NCI-H526 (cell line): ENCODE measurements around the gene GAL3ST1.
"Not testable (repeated sequence)": the region's sequence is repeated elsewhere in the genome, so short reads cannot be mapped to it uniquely, and the experiment has no call there.

Experiments used
- DNase-seq, 2 experiments: peaks; one replicate each; lab custom pipeline; 2025; lab: John Stamatoyannopoulos, UW

Gene GAL3ST1, protein sequence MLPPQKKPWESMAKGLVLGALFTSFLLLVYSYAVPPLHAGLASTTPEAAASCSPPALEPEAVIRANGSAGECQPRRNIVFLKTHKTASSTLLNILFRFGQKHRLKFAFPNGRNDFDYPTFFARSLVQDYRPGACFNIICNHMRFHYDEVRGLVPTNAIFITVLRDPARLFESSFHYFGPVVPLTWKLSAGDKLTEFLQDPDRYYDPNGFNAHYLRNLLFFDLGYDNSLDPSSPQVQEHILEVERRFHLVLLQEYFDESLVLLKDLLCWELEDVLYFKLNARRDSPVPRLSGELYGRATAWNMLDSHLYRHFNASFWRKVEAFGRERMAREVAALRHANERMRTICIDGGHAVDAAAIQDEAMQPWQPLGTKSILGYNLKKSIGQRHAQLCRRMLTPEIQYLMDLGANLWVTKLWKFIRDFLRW

DNA sequence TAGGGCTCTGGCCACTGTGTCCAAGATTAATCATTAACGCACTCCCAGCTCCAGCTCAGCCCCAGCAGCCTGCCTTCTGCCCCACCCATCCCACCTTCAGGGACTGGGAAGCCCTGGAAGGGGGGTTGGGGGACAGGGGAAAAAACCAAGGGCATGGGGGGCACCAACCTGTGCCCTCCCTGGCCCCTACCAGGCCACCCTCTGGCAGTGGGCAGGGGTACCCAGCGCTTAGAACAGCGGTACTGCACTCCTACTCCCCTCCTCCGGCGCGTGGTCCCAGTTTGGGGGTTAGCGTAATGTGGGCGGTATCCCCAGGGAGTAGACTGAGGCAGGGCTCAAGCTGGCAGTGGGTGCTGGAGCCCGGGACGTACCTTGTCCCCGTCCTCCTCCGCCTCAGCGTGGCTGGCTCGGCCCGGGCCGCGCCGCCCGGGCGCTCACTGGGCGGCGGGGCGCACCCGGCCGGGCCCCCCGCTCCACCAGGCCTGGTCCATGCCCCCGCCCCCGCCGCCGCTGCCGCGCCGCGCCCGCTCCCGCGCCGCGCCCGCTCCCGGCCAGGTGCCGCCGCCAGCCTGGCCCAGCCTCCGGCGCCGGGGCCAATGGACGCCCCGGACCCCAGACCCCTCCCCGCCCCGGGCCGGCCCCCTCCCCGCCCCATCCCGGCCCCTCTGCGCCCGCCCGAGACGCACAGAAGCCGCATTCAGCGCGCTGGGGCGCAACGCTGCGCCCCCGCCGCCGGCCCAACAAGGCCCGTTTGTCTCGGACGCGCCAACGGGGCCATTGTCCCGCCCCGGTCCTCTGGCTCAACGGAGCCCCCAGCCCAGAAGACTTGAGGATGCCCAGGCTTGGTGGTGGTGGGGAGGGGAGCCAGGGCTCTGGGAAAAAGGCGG is at the start of gene GAL3ST1:
Gene GAL3ST1, minus strand, starts transcription at position 571 of the 887 bp plus-strand sequence. CDS start 17,273 bp downstream, outside the sequence.
- peak; percentile 45 to 81 for DNase-seq

GRCh38 chr22:30619909-30620308 is 45.4 kb upstream of the GAL3ST1 start:
- DNase-seq = not testable (repeated sequence)

DNA sequence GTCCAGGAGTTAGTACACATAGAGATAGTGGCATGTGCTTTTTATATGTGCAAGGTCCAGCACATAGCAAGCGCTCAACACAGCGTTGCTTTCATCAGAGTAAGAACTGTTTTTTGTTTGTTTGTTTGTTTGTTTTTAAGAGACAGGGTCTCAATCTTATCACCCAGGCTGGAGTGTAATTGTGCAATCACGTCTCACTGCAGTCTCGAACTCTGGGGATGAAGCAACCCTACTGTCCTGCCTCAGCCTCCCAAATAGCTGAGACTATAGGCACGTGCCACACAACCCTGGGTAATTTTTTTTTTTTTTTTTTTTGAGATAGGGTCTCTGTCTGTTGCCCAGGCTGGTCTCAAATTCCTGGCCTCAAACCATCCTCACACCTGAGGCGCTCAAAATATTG is 43.4 kb upstream of the GAL3ST1 start:
- no peak for DNase-seq

GRCh38 chr22:30615543-30615954 is 41.1 kb upstream of the GAL3ST1 start:
- no peak for DNase-seq

DNA sequence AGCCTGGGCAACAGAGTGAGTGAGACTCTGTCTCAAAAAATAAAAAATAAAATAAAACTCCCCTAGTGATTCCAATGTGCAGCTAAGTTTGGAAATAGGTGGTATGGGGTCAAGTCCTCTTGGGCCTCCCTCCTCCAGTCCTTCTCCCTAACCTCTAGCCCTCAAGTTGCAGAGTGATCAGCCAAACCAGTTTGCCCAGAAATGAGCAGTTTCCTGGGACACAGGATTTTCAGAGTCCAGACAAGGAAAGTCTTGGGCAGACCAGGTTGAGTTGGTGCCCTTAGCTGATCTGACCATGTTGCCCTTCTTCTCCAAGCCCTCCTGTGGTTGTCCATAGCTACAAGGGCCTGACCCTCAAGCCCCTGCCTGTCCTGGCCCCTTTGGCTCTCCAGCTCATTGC is 40.4 kb upstream of the GAL3ST1 start:
- DNase-seq = no peak

DNA sequence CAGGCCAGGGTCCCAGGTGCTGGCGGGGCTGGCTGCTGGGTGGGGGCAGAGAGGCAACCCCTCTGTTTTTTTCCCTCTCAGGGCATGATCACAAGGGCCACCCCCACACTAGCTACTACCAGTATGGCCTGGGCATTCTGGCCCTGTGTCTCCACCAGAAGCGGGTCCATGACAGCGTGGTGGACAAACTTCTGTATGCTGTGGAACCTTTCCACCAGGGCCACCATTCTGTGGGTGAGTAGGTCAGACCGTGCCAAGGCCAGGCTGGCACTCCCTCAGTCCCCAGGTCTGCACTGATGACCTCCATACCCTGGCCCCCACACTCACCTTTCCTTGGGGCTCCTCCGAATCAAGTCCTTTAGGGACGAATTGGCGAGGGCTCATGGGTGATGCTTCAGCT is 39.8 kb upstream of the GAL3ST1 start:
- DNase-seq = no peak

GRCh38 chr22:30612789-30613188 is 38.3 kb upstream of the GAL3ST1 start:
- no peak for DNase-seq

DNA sequence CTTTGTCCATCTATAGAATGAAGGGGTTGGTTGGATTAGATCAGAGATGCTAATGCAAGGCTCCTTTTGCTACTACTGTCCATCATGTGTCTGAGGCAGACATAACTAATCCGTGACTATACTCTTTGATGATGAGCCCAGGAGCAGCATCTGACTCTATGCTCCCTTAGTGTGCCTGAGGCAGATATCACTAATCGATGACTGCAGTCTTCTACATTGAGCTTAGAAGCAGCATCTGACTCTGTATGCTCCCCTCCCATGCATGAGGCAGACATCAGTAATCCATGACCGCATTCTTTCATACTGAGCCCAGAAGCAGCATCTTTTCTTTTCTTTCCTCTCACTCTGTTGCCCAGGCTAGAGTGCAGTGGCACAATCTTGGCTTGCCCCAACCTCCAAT is 36.7 kb upstream of the GAL3ST1 start:
- no peak for DNase-seq

- no peak for DNase-seq
Observed at GRCh38 chr22:30610299-30610698, 35.8 kb upstream of the GAL3ST1 start.

DNA sequence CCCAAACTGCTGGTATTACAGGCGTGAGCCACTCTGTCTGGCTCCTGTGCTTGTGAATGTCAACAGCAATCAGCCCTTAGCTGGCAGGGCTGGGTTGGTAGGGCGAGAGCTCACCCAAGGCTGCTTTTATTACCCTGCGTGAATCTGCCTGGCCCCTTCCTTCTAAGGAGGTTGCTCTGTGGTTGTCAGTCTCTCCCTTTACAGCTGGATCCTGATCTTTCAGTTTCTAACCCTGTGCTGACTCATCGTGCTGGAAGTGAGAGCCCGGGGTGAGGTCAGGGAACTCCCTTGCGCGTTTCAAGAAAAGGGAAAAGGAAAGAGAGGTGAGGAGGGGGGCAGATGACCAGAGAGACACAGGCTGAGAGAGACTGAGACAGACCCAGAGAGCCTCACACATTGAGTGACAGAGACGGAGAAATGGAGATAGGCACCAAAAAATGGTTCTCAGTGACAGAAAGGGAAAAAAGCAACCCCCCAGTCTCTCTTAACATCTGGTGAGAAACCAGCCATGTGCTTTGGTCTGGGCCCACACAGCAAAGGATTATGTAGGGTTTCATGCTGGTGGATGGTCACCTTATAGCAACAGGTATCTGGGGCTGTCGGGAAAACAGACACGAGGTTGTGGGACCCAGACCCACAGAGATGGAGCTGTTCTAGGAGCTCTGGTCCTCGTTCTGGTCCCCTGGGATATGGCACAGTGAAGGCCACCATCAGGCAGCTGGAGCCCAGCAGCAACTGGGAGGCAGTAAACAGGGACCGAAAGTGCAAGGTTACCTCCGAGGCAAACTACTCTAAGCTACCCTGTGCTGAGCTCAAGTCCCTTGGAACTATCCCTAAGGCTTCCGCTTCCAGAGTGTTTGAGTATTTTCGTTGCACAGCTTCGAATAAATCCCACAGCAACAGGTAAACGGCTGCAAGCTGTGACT is 35.1 kb upstream of the GAL3ST1 start:
- DNase-seq = no peak

DNA sequence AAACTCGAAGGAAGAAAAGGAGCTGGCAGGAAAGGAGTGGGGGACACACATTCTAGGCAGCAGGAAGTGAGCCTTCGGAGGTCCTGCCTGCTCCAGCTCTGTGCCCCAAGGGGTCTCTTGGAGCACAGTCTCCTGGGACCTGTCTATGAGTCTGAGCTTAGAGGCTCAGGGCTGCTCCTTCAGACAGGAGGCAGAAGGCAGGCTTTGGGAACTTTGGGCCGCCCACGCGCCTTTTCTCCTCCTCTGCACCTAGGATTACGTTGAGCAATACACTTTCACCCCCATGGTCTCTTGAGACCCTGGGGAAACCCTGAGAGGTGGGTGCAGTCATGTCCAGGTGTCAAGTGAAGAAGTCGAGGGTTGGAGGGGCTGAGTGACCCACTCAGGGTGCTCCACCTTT is 33.5 kb upstream of the GAL3ST1 start:
- no peak for DNase-seq

DNA sequence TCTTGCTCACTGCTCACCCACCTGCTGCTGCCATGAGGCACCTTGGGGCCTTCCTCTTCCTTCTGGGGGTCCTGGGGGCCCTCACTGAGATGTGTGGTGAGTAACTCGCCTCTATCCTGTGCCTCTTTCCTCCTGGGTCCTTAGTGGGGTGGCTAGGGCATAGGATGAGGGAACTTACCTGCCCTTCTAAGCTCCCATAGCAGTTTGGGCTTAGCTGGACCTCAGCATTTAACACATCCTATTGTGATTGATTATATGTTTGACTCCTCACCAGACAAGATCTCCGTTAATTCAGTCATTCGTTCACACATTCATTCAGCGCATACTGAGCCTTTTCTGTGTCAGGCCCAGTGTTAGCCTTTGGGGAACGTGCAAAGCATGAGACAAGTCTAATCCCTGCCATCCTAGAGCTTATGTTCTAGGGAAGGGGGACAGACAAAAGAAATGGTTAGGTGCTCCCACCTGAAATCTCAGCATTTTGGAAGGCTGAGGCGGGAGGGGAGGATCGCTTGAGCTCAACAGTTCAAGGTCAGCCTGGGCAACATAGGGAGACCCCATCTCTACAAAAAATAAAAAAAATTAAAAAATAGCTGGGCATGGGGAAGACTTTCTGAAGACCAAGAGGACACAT is 33.0 kb upstream of the GAL3ST1 start:
- no peak for DNase-seq

DNA sequence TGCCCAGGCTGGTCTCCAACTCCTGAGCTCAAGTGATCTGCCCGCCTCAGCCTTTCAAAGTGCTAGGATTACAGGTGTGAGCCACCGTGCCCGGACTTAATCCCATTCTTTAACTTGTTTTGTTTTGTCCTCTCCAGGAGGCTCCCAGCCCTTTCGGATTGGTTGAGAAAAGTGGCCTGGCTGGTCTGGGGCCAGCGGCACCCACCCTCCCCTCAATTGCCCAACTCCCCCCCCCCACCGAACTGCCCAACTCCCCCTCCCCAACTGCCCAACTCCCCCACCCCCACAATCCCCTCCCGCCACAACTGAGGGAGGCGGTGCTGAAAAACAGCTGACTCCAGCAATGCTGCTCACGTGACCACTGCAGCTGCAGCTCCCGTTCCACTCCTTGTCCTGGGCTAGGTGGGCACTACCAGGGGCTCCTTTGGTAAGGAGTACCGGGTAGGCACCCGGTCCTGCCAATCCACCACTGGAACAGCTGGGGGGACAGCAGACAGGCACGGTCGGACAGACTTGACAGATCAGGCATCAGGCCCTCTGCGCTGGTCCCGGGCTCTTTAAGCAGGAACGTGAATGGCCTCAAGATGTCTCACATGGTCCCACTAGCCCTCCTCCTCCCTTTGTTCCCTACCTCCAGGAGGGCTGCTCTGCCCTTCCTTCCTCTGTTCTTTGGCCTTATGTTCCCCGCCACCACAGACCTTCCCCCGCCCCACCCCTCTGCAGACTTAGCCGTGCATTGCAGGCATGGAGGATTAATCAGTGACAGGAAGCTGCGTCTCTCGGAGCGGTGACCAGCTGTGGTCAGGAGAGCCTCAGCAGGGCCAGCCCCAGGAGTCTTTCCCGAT is 32.2 kb upstream of the GAL3ST1 start, which contains the start of gene TCN2:
Gene TCN2, plus strand, starts transcription at position 720 of the 845 bp plus-strand sequence. CDS start 158 bp downstream, outside the sequence.
- DNase-seq = peak; percentile 21 to 63

DNA sequence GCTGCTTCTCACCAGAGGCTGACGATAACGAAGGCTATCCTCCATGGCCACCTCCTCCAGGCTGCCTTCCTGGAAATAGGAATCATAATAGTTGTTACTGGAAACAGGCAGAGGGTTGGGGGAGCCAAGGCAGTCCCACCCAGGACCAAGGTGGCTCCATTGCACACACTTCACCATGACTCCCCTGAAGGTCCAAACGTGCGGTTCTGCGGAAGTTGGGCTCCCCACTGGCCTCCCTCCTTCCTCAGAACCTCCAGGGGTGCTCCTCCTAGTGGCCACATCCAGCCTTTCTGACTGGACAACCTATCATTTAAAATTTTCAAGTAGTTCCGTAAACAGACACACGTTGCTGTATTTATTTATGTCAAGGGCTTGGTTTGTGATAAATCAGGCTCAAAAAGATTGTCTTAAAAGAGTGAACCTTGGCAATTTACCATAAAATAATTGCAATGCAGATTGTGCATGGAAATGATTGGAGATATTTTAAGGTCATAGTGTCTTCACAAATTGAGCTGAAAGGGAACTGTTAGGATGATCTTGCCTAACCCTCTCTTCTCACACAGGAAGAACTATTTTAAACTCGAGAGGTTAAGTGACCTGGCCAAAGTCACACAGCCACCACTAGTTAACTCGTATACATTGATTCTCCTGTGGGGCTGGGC is 31.1 kb upstream of the GAL3ST1 start:
- DNase-seq = peak; percentile 23 to 62

DNA sequence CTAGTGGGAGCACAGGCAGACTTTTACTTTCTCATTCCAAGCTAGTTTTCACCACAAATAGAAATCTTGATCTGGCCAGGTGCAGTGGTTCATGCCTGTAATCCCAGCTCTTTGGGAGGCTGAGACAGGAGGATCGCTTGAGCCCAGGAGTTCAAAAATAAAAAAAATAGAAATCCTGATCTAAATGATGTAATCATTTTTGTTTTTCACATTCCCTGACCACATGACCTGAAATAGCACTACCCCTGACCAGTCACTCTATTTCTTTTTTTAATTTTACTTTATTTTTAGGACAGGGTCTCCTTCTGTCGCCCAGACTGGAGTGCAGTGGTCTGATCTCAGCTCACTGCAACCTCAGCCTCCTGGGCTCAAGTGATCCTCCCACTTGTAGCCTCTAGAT is 30.3 kb upstream of the GAL3ST1 start:
- no peak for DNase-seq

- peak in 1 of 2 experiments; percentile 11 for DNase-seq
Observed at GRCh38 chr22:30603801-30604200, 29.3 kb upstream of the GAL3ST1 start.

DNA sequence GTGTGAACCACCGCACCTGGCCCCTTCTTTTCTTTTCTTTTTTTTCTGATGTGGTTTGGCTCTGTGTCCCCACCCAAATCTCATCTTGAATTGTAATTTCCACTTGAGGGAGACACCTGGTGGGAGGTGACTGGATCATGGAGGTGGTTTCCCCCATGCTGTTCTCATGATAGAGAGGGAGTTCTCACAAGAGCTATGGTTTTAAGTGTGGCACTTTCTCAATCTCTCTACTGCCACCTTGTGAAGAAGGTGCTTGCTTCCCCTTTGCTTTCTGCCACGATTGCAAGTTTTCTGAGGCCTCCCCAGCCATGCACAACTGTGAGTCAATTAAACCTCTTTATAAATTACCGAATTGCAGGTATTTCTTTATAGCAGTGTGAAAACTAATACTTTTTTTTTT is 27.6 kb upstream of the GAL3ST1 start:
- DNase-seq = peak; percentile 14 to 47

GRCh38 chr22:30601464-30601863 is 27.0 kb upstream of the GAL3ST1 start:
- DNase-seq = no peak

DNA sequence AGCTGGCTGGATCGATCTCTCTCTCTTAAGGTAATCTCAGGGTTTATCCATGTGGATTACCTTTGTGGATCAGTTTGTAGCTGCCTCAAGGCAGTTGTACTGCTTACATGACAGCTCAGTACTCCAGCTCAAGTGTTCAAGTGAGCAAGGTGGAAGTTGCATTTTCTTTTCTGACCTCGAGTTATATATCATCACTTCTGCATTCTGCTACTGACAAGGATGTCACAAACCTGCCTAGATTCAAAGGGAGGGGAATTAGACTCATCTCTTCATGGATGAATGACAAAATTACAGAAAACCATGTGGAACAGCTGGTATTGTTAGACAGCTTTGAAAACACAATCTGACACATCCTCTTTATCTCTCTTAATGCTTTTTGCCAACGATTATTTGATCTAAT is 26.5 kb upstream of the GAL3ST1 start:
- DNase-seq = no peak

GRCh38 chr22:30598986-30599385 is 24.5 kb upstream of the GAL3ST1 start:
- DNase-seq = no peak
